Measurements from ENCODE around the gene TXNDC5. TPM values are rescaled to one million over a fixed set of nuclear protein-coding genes. Genes with fewer than 3 reads are reported as not detected.

Gene TXNDC5
- total and polyA plus RNA-seq, 9 of the 15 experiments (the other 6 are each of a cell fraction or from before 2014, with no cell fraction given) = 33.9 to 156 (median 137) TPM

GRCh38 chr6:7894262-7895124 lies 16.1 kb downstream of the TXNDC5 start:
- peaks cover 15% of the 10 kb centered on the region for H4K20me1 ChIP-seq (replicated peaks; ENCODE audit: control insufficient read depth, insufficient read depth, low read length)
- in situ Hi-C loops (cut with MboI) (no loop called here), intact Hi-C loops (cut with micrococcal nuclease) (loop anchor here (5.0 kb wide), 1 partner anchor 168 kb away; the partner anchor contains the start of gene BLOC1S5)
- peaks cover 97% of the 10 kb centered on the region for H3K36me3 ChIP-seq (ENCODE audit: control insufficient read depth, insufficient read depth, low read length)
- no peaks in the 10 kb centered on the region for H3K9me3 ChIP-seq (replicated peaks; ENCODE audit: control insufficient read depth, insufficient read depth, low read depth, low read length)
- no peak overlapping the region for H3K9ac ChIP-seq (ENCODE audit: insufficient read depth in 1 of 2, low read depth in 2 of 2, low read length in 2 of 2)
- ATAC-seq (no peak), DNase-seq (ENCODE audit: extremely low read depth in 1 of 4, low spot score in 3 of 4) (no peak), FAIRE-seq (no peak)
- TF ChIP-seq ZNF174 (CRISPR knock-in tag; IDR thresholded peaks at IDR 0.05) (no peak), XRCC5 (IDR thresholded peaks at IDR 0.05; ENCODE audit: low read depth, low read length) (no peak), C11orf30 (IDR thresholded peaks at IDR 0.05; ENCODE audit: low read depth) (no peak), RBFOX2 (IDR thresholded peaks at IDR 0.05; ENCODE audit: low read depth, low read length) (no peak), ZNF133 (CRISPR knock-in tag; IDR thresholded peaks at IDR 0.05) (no peak), ZNF764 (CRISPR knock-in tag; IDR thresholded peaks at IDR 0.05; ENCODE audit: low read depth) (no peak), ATF2 (CRISPR knock-in tag; IDR thresholded peaks at IDR 0.05) (no peak), SMARCC2 (IDR thresholded peaks at IDR 0.05; ENCODE audit: low read depth) (no peak), JUND (IDR thresholded peaks at IDR 0.05; ENCODE audit: borderline replicate concordance, low read depth, low read length) (no peak), JUND (tag; IDR thresholded peaks at IDR 0.05; ENCODE audit: borderline replicate concordance, low read depth, low read length) (no peak), BMI1 (IDR thresholded peaks at IDR 0.05; ENCODE audit: low read length) (no peak), TAF1 (IDR thresholded peaks at IDR 0.05; ENCODE audit: control insufficient read depth, extremely low read depth, insufficient read depth, low read length, severe bottlenecking) (no peak), ETV6 (IDR thresholded peaks at IDR 0.05; ENCODE audit: borderline replicate concordance in 1 of 2, low read depth in 2 of 2, low read length in 1 of 2) (no peak), ETV6 (CRISPR knock-in tag; IDR thresholded peaks at IDR 0.05; ENCODE audit: borderline replicate concordance) (no peak), HMG20A (CRISPR knock-in tag; conservative IDR thresholded peaks at IDR 0.05) (no peak), ZBED1 (IDR thresholded peaks at IDR 0.05) (no peak), RFX1 (IDR thresholded peaks at IDR 0.05) (no peak), MCM7 (IDR thresholded peaks at IDR 0.05) (no peak), ZNF449 (CRISPR knock-in tag; IDR thresholded peaks at IDR 0.05) (no peak), ARID2 (IDR thresholded peaks at IDR 0.05) (no peak)
- no TSS peak for BruUV-seq (replicated peaks)
- ChIA-PET CTCF (ENCODE audit: low intra/inter-chr PET ratio) (no interaction called here), POLR2A (interaction anchor here (0.6 to 1.3 kb wide), 2 partner anchors 9 to 173 kb away, joined by 3 to 4 read pairs; no protein-coding TSS in a partner anchor)
- no peak overlapping the region for H3K27ac ChIP-seq (ENCODE audit: extremely low read depth, low read depth, low read length)
- no peak overlapping the region for H3K4me2 ChIP-seq (ENCODE audit: insufficient read depth, low read length)
- WGBS (ENCODE audit: insufficient coverage, low coverage, missing lambda C conversion rate) = 94% methylated on average over 13 of the region's 13 CpGs
- peaks cover 10% of the 10 kb centered on the region for H3K9me1 ChIP-seq (ENCODE audit: control insufficient read depth, insufficient read depth, low read length)
- no peak overlapping the region for H2AFZ ChIP-seq (ENCODE audit: low read depth, low read length)
- H3K4me3 ChIP-seq = no peak overlapping the region
- peaks cover 5 to 12% of the 10 kb centered on the region in 2 experiments for H3K4me1 ChIP-seq (replicated peaks in 1 of 2; ENCODE audit: control insufficient read depth in 2 of 2, insufficient read depth in 2 of 2, low read length in 2 of 2)
- no peaks in the 10 kb centered on the region for H3K27me3 ChIP-seq (ENCODE audit: control insufficient read depth in 2 of 2, insufficient read depth in 2 of 2, low read length in 2 of 2)
- H3K79me2 ChIP-seq (ENCODE audit: control insufficient read depth, insufficient read depth, low read length) = peaks cover 12% of the 10 kb centered on the region; the same call in 2 of the 3 replicates
